ENCODE data around the gene POLR2H. TPM values are rescaled to one million over a fixed set of nuclear protein-coding genes. Genes with fewer than 3 reads are reported as not detected.

Gene POLR2H
- total and polyA plus RNA-seq, 2 of the 4 experiments (the other 2 are of a cell fraction) = 47.7 to 130 TPM

DNA sequence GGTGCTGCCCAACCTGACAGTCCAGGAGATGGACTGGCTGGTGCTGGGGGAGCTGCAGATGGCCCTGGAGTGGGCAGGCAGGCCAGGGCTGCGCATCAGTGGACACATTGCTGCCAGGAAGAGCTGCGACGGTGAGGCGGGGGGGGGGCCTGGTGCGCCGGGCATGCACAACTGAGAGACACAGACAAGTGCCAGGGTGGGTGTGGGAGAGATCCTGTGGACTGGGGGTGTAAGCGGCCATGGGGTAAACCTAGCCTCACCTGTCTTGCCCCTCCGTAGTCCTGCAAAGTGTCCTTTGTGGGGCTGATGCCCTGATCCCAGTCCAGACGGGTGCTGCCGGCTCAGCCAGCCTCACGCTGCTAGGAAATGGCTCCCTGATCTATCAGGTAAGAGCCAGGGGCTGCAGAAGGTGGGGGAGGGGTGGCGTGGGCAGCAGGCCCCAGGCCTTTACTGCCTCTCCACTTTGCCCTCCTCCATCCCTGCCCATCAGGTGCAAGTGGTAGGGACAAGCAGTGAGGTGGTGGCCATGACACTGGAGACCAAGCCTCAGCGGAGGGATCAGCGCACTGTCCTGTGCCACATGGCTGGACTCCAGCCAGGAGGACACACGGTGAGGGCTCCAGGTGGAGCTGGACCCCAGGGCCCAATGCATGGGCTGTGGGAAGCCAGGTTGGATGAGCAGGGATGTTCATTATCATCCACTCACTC, 21.7 kb downstream of the POLR2H start:
- in situ Hi-C loops (cut with MboI; ENCODE audit: low sequenced_read_pairs) = no loop called here
- Histone ChIP-seq H2AK9ac (replicated peaks; ENCODE audit: low read depth, low read length, poor library complexity) (no peak overlapping the region), H2BK20ac (ENCODE audit: low read depth, low read length) (no peak overlapping the region), H3K27me3 (ENCODE audit: control insufficient read depth, insufficient read depth, low read length) (peaks cover 72% of the 10 kb centered on the region), H2BK15ac (ENCODE audit: low read depth, low read length) (no peak overlapping the region), H4K20me1 (ENCODE audit: insufficient read depth, low read length) (no peaks in the 10 kb centered on the region), H3K23ac (ENCODE audit: low read depth, low read length) (no peak overlapping the region), H3K4me3 (ENCODE audit: insufficient read depth, low read depth, low read length) (no peak overlapping the region), H2AFZ (replicated peaks; ENCODE audit: low read length, poor library complexity) (no peak overlapping the region), H3K18ac (ENCODE audit: low read depth, low read length) (no peak overlapping the region), H3K79me1 (ENCODE audit: low read depth in 1 of 2, low read length in 2 of 2) (no peaks in the 10 kb centered on the region), H3K4me2 (ENCODE audit: low read depth, low read length) (no peak overlapping the region), H3K9me3 (ENCODE audit: control insufficient read depth, insufficient read depth, low read length) (no peaks in the 10 kb centered on the region), H2BK5ac (ENCODE audit: low read depth, low read length, poor library complexity, severe bottlenecking) (no peak overlapping the region), H4K91ac (ENCODE audit: insufficient read depth, low read depth, low read length) (no peak overlapping the region), H3K9ac (ENCODE audit: low read depth, low read length) (no peak overlapping the region), H3K27ac (ENCODE audit: insufficient read depth, low read length) (no peak overlapping the region), H3K4ac (ENCODE audit: low read depth, low read length) (no peak overlapping the region), H3K36me3 (ENCODE audit: control insufficient read depth, insufficient read depth, low read length) (no peaks in the 10 kb centered on the region), H2BK120ac (ENCODE audit: low read depth, low read length) (no peak overlapping the region), H3K9me1 (ENCODE audit: insufficient read depth, low read length) (no peaks in the 10 kb centered on the region), H3K14ac (replicated peaks; ENCODE audit: low read depth, low read length) (no peak overlapping the region), H4K8ac (ENCODE audit: low read depth in 2 of 2, low read length in 2 of 2) (no peak overlapping the region), H3K56ac (ENCODE audit: extremely low read depth, insufficient read depth, low read length) (no peak overlapping the region), H2AK5ac (ENCODE audit: low read depth, low read length) (no peak overlapping the region), H4K5ac (ENCODE audit: low read depth, low read length) (no peak overlapping the region), H3K4me1 (ENCODE audit: control insufficient read depth, insufficient read depth, low read length) (peaks cover 2% of the 10 kb centered on the region; the same call in 1 of the 2 replicates)
- ATAC-seq (ENCODE audit: low read depth) (no peak), DNase-seq (no peak)
- intact Hi-C loops (cut with micrococcal nuclease) = no loop called here
- BruUV-seq (replicated peaks) = no TSS peak
- dilution Hi-C loops (cut with HindIII; ENCODE audit: low sequenced_read_pairs, unreplicated experiment) = no loop called here
- 100% methylated on average over 1 of the region's 15 CpGs; no CpG with 5 or more reads in 1 of the 2 experiments for WGBS, 2 experiments (ENCODE audit: extremely low coverage in 2 of 2, insufficient read length in 1 of 2)
- ChIA-PET CTCF (interaction anchor here (2.1 kb wide), 1 partner anchor 12 kb away, joined by 9 read pairs; no protein-coding TSS in a partner anchor), POLR2A (ENCODE audit: unreplicated experiment) (no interaction called here)
- no peak for TF ChIP-seq BHLHE40 (IDR thresholded peaks at IDR 0.05; ENCODE audit: low read depth, low read length)
- no peak for TF ChIP-seq MAZ (IDR thresholded peaks at IDR 0.05; ENCODE audit: borderline replicate concordance, low read depth, low read length)
- no peak for TF ChIP-seq CHD1 (IDR thresholded peaks at IDR 0.05; ENCODE audit: low read depth, low read length)
- TF ChIP-seq, protein P1, sequence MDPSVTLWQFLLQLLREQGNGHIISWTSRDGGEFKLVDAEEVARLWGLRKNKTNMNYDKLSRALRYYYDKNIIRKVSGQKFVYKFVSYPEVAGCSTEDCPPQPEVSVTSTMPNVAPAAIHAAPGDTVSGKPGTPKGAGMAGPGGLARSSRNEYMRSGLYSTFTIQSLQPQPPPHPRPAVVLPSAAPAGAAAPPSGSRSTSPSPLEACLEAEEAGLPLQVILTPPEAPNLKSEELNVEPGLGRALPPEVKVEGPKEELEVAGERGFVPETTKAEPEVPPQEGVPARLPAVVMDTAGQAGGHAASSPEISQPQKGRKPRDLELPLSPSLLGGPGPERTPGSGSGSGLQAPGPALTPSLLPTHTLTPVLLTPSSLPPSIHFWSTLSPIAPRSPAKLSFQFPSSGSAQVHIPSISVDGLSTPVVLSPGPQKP (IDR thresholded peaks at IDR 0.05; ENCODE audit: borderline replicate concordance, low read depth, low read length) = no peak
- TF ChIP-seq RCOR1 (IDR thresholded peaks at IDR 0.05; ENCODE audit: insufficient replicate concordance, low read length) = no peak
- TF ChIP-seq CEBPB (IDR thresholded peaks at IDR 0.05; ENCODE audit: low read depth, low read length) = no peak
- TF ChIP-seq MXI1 (IDR thresholded peaks at IDR 0.05; ENCODE audit: borderline replicate concordance, low read depth, low read length) = no peak
- TF ChIP-seq POLR2A (IDR thresholded peaks at IDR 0.05; ENCODE audit: low read depth, low read length) = no peak
- no peak for TF ChIP-seq SMC3 (IDR thresholded peaks at IDR 0.05; ENCODE audit: low read depth, low read length)
- TF ChIP-seq MAFK (IDR thresholded peaks at IDR 0.05; ENCODE audit: low read depth, low read length) = no peak
- no peak for TF ChIP-seq RAD21 (IDR thresholded peaks at IDR 0.05; ENCODE audit: low read length)
- TF ChIP-seq RFX5 (IDR thresholded peaks at IDR 0.05; ENCODE audit: low read depth, low read length) = no peak
- TF ChIP-seq, protein P2, sequence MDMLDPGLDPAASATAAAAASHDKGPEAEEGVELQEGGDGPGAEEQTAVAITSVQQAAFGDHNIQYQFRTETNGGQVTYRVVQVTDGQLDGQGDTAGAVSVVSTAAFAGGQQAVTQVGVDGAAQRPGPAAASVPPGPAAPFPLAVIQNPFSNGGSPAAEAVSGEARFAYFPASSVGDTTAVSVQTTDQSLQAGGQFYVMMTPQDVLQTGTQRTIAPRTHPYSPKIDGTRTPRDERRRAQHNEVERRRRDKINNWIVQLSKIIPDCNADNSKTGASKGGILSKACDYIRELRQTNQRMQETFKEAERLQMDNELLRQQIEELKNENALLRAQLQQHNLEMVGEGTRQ (IDR thresholded peaks at IDR 0.05; ENCODE audit: low read depth, low read length) = no peak
- TF ChIP-seq, protein P3, sequence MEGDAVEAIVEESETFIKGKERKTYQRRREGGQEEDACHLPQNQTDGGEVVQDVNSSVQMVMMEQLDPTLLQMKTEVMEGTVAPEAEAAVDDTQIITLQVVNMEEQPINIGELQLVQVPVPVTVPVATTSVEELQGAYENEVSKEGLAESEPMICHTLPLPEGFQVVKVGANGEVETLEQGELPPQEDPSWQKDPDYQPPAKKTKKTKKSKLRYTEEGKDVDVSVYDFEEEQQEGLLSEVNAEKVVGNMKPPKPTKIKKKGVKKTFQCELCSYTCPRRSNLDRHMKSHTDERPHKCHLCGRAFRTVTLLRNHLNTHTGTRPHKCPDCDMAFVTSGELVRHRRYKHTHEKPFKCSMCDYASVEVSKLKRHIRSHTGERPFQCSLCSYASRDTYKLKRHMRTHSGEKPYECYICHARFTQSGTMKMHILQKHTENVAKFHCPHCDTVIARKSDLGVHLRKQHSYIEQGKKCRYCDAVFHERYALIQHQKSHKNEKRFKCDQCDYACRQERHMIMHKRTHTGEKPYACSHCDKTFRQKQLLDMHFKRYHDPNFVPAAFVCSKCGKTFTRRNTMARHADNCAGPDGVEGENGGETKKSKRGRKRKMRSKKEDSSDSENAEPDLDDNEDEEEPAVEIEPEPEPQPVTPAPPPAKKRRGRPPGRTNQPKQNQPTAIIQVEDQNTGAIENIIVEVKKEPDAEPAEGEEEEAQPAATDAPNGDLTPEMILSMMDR (conservative IDR thresholded peaks at IDR 0.05; ENCODE audit: low read depth, low read length) = no peak
- no peak for TF ChIP-seq FOS (IDR thresholded peaks at IDR 0.05; ENCODE audit: low read depth, low read length)
- TF ChIP-seq NFE2L2 (IDR thresholded peaks at IDR 0.05; ENCODE audit: low read depth, low read length) = no peak

All from IMR-90 (cell line).